WTC11 (cell line): ENCODE measurements around the gene TVP23B.
"Not testable (repeated sequence)": the region's sequence is repeated elsewhere in the genome, so short reads cannot be mapped to it uniquely, and the experiment has no call there.

Experiments used
- CREB1 ChIP-seq: sonication (generic); formaldehyde crosslinking; IDR thresholded peaks from 2 replicates; pipeline ENCODE4 v1.8.0; 2023; ENCODE audit warnings: mild to moderate bottlenecking, missing genetic modification reagents
- CTCF ChIP-seq: fragments of 200-600 bp; IDR thresholded peaks from 2 replicates; pipeline ENCODE4 v1.8.0; 2022; ENCODE audit warnings: antibody characterized with exemption
- E2F1 ChIP-seq: sonication (generic); formaldehyde crosslinking; IDR thresholded peaks from 2 replicates; pipeline ENCODE4 v1.8.0; 2022; ENCODE audit warnings: mild to moderate bottlenecking, missing genetic modification reagents
- E2F5 ChIP-seq: sonication (generic); formaldehyde crosslinking; IDR thresholded peaks from 2 replicates; pipeline ENCODE4 v1.8.1; 2022; ENCODE audit warnings: mild to moderate bottlenecking, moderate library complexity, missing genetic modification reagents
- ESRRA ChIP-seq: sonication (generic); formaldehyde crosslinking; IDR thresholded peaks from 2 replicates; pipeline ENCODE4 v1.8.1; 2022; ENCODE audit warnings: mild to moderate bottlenecking, missing genetic modification reagents, borderline replicate concordance
- IRF2 ChIP-seq: sonication (generic); formaldehyde crosslinking; IDR thresholded peaks from 2 replicates; pipeline ENCODE4 v1.8.0; 2022; ENCODE audit warnings: low read depth, missing genetic modification reagents, borderline replicate concordance
- JAZF1 ChIP-seq: fragments of 250-450 bp; sonication (Bioruptor Pico); IDR thresholded peaks from 2 replicates; pipeline ENCODE4 v1.9.0; 2021; ENCODE audit warnings: moderate library complexity, mild to moderate bottlenecking, inconsistent platforms
- PRDM15 ChIP-seq: sonication (generic); formaldehyde crosslinking; IDR thresholded peaks from 2 replicates; pipeline ENCODE4 v1.8.0; 2022; ENCODE audit warnings: missing genetic modification reagents
- SOX15 ChIP-seq: fragments of 250-450 bp; sonication (Bioruptor Pico); IDR thresholded peaks from 2 replicates; pipeline ENCODE4 v1.9.0; 2021; ENCODE audit warnings: mild to moderate bottlenecking
- TEAD1 ChIP-seq: sonication (generic); formaldehyde crosslinking; IDR thresholded peaks from 2 replicates; pipeline ENCODE4 v1.8.0; 2022; ENCODE audit warnings: mild to moderate bottlenecking, missing genetic modification reagents
- ZBTB21 ChIP-seq: sonication (generic); formaldehyde crosslinking; IDR thresholded peaks from 2 replicates; pipeline ENCODE4 v1.8.1; 2023; ENCODE audit warnings: mild to moderate bottlenecking, missing genetic modification reagents, borderline replicate concordance
- ZNF232 ChIP-seq: sonication (generic); formaldehyde crosslinking; IDR thresholded peaks from 2 replicates; pipeline ENCODE4 v1.8.0; 2022; ENCODE audit warnings: mild to moderate bottlenecking, missing genetic modification reagents
- ZSCAN18 ChIP-seq: fragments of 250-450 bp; sonication (Bioruptor Pico); IDR thresholded peaks from 2 replicates; pipeline ENCODE4 v2.1.2; 2022; ENCODE audit warnings: mild to moderate bottlenecking, moderate library complexity

GRCh38 chr17:18755969-18756368 is 25.0 kb upstream of the TVP23B start:
- TF ChIP-seq CTCF; SOX15 (CRISPR knock-in tag); ZNF232 (CRISPR knock-in tag); IRF2 (CRISPR knock-in tag); TEAD1 (CRISPR knock-in tag); ESRRA (CRISPR knock-in tag); E2F5 (CRISPR knock-in tag); ZBTB21; E2F1; JAZF1 (CRISPR knock-in tag); PRDM15 (CRISPR knock-in tag); CREB1 (CRISPR knock-in tag); ZSCAN18 (CRISPR knock-in tag): not testable (repeated sequence)
